GM12891 (cell line): ENCODE results near the gene STEAP1B.

Source experiments
- POLR2A ChIP-seq: IDR thresholded peaks from 2 replicates; pipeline ENCODE4 v1.6.1; 2011; ENCODE audit warnings: low read depth, low read length, control low read depth
- POLR2AphosphoS5 ChIP-seq: IDR thresholded peaks from 2 replicates; pipeline ENCODE4 v1.6.1; 2011; ENCODE audit warnings: low read depth, low read length, control low read depth
- SPI1 ChIP-seq: IDR thresholded peaks from 2 replicates; pipeline ENCODE4 v1.6.1; 2011; ENCODE audit warnings: low read depth, low read length, control low read depth
- TAF1 ChIP-seq: IDR thresholded peaks from 2 replicates; pipeline ENCODE4 v1.6.1; 2011; ENCODE audit warnings: low read depth, low read length, control low read depth

DNA sequence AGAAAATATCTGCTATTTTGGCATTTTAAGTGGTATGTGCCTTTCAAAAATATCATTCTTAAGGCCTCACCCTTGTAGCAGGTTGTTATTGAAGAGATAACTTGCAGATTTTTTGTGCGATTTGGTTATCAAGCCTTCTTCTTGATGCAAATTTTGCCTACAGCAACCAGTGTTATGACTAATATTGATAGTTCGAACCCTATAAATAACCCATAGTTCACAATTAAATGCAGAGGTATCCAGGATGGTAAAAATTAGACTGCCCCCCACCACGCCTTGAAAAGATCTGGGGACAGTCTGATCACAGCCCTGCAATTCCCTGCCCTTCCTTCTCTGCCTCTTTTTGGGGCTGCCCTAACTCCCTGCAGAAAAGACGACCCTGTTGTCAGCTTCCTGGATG, 114.7 kb downstream of the STEAP1B start:
- no peak for TF ChIP-seq POLR2AphosphoS5
- no peak for TF ChIP-seq POLR2A
- TF ChIP-seq TAF1, result no peak
- TF ChIP-seq SPI1, result no peak
